ENCODE measurements around the gene FRMD3. TPM values are rescaled to one million over a fixed set of nuclear protein-coding genes. Genes with fewer than 3 reads are reported as not detected.
A peak's percentile ranks its signal among the peaks of the same experiment; 100 is the strongest.

Gene FRMD3
- total RNA-seq, 4 donors from 2014 or later, result 9.9 to 42.4 (median 40.2) TPM

DNA sequence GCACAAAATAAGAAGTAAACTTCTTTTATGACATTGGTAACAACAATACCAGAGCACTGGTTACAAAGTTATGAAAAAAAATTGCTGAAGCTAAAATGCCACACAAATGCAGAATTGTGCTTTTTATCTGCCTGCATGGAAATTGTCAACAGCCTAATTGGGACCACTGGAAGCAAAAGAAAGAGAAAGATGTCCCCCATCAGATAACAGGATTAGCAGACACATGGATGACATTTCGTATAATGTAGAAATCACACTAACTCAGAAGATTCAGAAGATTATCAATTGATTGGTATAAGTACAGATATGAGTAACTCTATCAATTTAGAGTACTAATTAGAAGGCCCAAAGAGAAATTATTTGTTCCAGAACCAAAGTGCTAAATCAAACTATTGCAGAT, 19.1 kb upstream of the FRMD3 start:
- TF ChIP-seq, protein P1, sequence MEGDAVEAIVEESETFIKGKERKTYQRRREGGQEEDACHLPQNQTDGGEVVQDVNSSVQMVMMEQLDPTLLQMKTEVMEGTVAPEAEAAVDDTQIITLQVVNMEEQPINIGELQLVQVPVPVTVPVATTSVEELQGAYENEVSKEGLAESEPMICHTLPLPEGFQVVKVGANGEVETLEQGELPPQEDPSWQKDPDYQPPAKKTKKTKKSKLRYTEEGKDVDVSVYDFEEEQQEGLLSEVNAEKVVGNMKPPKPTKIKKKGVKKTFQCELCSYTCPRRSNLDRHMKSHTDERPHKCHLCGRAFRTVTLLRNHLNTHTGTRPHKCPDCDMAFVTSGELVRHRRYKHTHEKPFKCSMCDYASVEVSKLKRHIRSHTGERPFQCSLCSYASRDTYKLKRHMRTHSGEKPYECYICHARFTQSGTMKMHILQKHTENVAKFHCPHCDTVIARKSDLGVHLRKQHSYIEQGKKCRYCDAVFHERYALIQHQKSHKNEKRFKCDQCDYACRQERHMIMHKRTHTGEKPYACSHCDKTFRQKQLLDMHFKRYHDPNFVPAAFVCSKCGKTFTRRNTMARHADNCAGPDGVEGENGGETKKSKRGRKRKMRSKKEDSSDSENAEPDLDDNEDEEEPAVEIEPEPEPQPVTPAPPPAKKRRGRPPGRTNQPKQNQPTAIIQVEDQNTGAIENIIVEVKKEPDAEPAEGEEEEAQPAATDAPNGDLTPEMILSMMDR (IDR thresholded peaks at IDR 0.05), result no peak
- TF ChIP-seq POLR2A (IDR thresholded peaks at IDR 0.05), result no peak
- Histone ChIP-seq H3K9me3 (peaks cover 0 to 3% (median 0%) of the 10 kb centered on the region in 4 donors), H3K27ac (no peak overlapping the region), H3K4me3 (no peak overlapping the region), H3K27me3 (no peaks in the 10 kb centered on the region), H3K4me1 (no peaks in the 10 kb centered on the region), H3K36me3 (no peaks in the 10 kb centered on the region)
- DNase-seq, result no peak

DNA sequence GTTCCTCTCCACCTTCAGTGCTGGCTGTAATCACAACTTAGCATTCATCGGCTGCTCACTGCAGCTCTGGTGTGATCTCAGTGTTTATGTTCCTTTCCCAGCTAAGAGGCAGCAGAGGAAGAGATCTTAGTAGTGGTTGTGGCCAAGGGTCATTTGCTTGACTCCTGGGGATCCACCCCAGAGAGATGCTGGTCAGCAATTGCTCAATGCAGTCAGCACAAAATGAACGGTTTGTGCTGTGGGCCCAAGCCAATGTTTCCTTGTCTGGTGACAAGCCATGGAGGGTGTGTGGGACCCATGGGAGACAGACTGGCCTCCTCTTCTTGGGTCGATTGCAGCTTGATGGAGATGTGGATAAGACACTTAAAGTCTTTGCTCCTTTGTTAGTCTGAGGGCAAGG, 16.1 kb upstream of the FRMD3 start:
- no peak for DNase-seq
- Histone ChIP-seq H3K4me3 (no peak overlapping the region), H3K27ac (no peak overlapping the region), H3K36me3 (no peaks in the 10 kb centered on the region), H3K27me3 (no peaks in the 10 kb centered on the region), H3K4me1 (no peaks in the 10 kb centered on the region), H3K9me3 (peaks cover 0 to 3% (median 0%) of the 10 kb centered on the region in 4 donors)
- TF ChIP-seq POLR2A (IDR thresholded peaks at IDR 0.05), result no peak
- TF ChIP-seq, protein P1 (IDR thresholded peaks at IDR 0.05), result no peak

DNA sequence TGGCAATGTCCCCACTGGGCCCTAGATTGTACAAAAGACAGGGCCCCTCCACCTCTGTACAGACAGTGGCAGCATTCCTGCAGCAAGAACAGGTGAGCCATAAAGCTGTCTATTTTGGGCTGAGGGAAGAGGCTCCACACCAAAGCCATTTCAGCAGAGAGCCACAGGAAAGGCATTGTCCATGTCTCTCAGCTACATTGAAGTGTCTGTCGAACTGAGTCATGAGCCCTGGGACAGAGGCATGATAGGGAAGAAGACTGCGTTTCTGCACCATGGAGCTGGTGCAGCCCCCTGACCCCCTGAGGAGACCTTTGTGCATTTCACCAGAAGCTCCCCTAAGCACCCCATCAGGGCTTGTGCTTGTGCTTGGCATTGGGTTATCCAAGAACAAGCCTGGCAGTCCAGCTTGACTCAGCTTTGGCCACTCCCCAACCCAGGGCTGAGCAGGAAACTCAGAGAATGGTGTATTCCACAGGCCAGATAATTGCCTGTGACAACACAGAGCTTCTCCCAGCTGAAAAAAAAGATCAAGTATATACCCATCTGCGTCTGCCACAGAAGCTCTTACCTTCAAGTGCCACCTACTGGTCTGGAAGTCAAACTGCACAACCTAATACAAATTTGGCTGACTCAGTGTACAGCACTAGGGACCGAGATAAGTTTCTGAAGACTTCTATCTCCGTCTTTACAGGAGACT, 5.9 kb upstream of the FRMD3 start:
- H3K36me3 ChIP-seq, result no peaks in the 10 kb centered on the region
- H3K4me3 ChIP-seq, result no peak overlapping the region
- peaks cover 0 to under 1% (median 0%) of the 10 kb centered on the region in 4 donors for H3K4me1 ChIP-seq
- no peaks in the 10 kb centered on the region for H3K9me3 ChIP-seq
- no peak overlapping the region for H3K27ac ChIP-seq
- TF ChIP-seq, protein P1 (IDR thresholded peaks at IDR 0.05), result peak in 4 of 6 experiments; percentile 41 to 96 (median 94)
- TF ChIP-seq POLR2A (IDR thresholded peaks at IDR 0.05), result no peak
- no peaks in the 10 kb centered on the region for H3K27me3 ChIP-seq
- peak in 2 of 3 donors; percentile 73 to 74 for DNase-seq

DNA sequence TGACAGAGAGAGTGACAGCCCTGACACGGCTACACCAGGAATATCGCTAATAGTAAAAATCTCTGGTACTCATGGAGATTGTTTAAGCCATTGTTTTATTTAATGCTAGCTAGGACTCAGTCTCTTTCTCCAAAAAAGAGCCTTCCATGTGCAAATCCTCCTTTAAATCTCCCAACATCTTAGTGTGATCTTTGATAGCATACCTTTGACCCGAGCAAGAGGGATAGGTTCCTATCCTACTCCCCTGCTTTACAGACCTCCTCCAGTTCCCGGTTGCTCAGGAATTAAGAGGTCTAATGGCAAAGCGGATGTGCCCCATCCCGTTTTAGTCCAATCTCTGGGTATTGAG, 663 bp upstream of the FRMD3 start:
- TF ChIP-seq, protein P1 (IDR thresholded peaks at IDR 0.05), result no peak
- no peak for TF ChIP-seq POLR2A (IDR thresholded peaks at IDR 0.05)
- Histone ChIP-seq H3K27me3 (no peaks in the 10 kb centered on the region), H3K4me3 (peak overlapping the region in 3 of 4 donors; percentile 38 to 75 (median 66)), H3K36me3 (no peaks in the 10 kb centered on the region), H3K4me1 (peaks cover 0 to 13% (median 0%) of the 10 kb centered on the region in 4 donors), H3K27ac (peak overlapping the region in 3 of 4 donors; percentile 68 to 90 (median 88)), H3K9me3 (no peaks in the 10 kb centered on the region)
- no peak for DNase-seq

DNA sequence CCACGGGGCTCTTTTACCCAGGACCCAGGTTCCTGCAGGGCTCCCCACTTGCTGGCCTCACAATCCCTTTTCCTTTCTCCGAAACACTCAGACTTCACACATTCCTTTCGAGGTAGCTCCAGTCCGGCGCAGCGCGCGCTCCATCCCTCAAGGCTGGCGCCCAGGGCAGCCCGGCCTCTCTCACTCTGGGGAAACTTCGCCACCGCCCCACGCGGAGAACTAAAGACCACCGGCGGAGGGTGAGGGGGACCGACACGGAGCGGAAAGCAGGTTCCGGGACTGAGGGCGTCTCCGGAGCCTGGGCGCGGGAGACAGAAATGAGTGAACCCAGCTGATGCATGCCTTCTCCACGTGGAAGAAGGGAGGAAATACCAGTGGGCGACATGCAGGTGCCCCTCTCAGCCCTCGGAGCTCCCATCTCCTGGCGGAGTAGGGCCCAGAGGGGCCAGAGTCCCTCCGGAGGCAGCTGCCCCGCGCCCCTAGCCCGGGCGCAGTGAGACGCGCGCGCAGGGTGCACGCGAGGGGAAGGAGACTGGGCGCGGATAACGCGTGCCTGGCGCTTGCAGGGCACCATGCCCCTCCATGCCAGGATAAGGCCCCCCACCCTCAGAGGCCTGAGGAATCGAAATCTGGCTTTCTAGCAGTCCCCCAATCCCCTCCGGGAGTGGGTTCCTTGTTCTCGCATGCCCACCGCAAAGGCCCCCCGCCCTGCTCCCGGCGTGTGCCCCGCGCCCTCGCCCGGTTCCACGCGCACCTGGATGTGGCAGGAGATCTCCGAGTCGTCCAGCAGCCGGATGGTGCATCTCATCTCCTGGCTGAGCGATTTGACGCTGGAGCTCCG, 650 bp downstream of the FRMD3 start:
- Histone ChIP-seq H3K27ac (peak overlapping the region in 3 of 4 donors; percentile 68 to 90 (median 88)), H3K4me3 (peak overlapping the region; percentile 30 to 75 (median 52)), H3K9me3 (no peaks in the 10 kb centered on the region), H3K4me1 (peaks cover 0 to 13% (median 0%) of the 10 kb centered on the region in 4 donors), H3K27me3 (no peaks in the 10 kb centered on the region), H3K36me3 (no peaks in the 10 kb centered on the region)
- DNase-seq, result peak in 1 of 3 donors; percentile 60
- TF ChIP-seq POLR2A (IDR thresholded peaks at IDR 0.05), result no peak
- TF ChIP-seq, protein P1 (IDR thresholded peaks at IDR 0.05), result no peak
